H1 (cell line): ENCODE results near the gene KIF11.

Experiments
- BRCA1 ChIP-seq: IDR thresholded peaks from 2 replicates; pipeline ENCODE4 v1.6.1; 2012; ENCODE audit warnings: low read depth, low read length, improper control_type of control experiment
- EP300 ChIP-seq, 2 experiments: IDR thresholded peaks; 1 replicate in 1 of 2; 2 replicates in 1 of 2; pipeline ENCODE4 v1.6.1; 2011 to 2012; ENCODE audit warnings: low read depth in 2 of 2, low read length in 2 of 2, mild to moderate bottlenecking in 2 of 2, borderline replicate concordance in 1 of 2, inconsistent platforms in 1 of 2, moderate library complexity in 1 of 2
- EZH2 ChIP-seq: fragments of 200-600 bp; sonication (generic); IDR thresholded peaks from 2 replicates; pipeline ENCODE4 v1.7.1; 2012; ENCODE audit warnings: low read depth, mild to moderate bottlenecking, moderate library complexity, low read length, inconsistent platforms; ENCODE audit not compliant: severe bottlenecking
- MAFK ChIP-seq: IDR thresholded peaks from 2 replicates; pipeline ENCODE4 v1.6.1; 2012; ENCODE audit warnings: low read depth, mild to moderate bottlenecking, improper control_type of control experiment, low read length
- NANOG ChIP-seq: IDR thresholded peaks from 2 replicates; pipeline ENCODE4 v1.6.1; 2011; ENCODE audit warnings: low read length, low read depth, mild to moderate bottlenecking, inconsistent platforms; ENCODE audit not compliant: insufficient read depth, poor library complexity, severe bottlenecking
- RFX5 ChIP-seq: IDR thresholded peaks from 2 replicates; pipeline ENCODE4 v1.6.1; 2011; ENCODE audit warnings: low read depth, low read length, improper control_type of control experiment, borderline replicate concordance
- SUZ12 ChIP-seq: fragments of 200-600 bp; sonication (generic); IDR thresholded peaks from 2 replicates; pipeline ENCODE4 v1.6.1; 2012; ENCODE audit warnings: mild to moderate bottlenecking, inconsistent platforms, low read length, moderate library complexity, mixed read lengths
- TF ChIP-seq, protein P1 (sequence below), 3 experiments: IDR thresholded peaks; 1 replicate in 2 of 3; 2 replicates in 1 of 3; pipeline versions ENCODE4 v1.5.1 to v1.6.1; 2011; ENCODE audit warnings: low read length in 3 of 3, mild to moderate bottlenecking in 3 of 3, inconsistent platforms in 2 of 3, low read depth in 1 of 3, moderate library complexity in 1 of 3; ENCODE audit not compliant: insufficient read depth in 1 of 3; ENCODE audit errors: control extremely low read depth in 1 of 3

DNA sequence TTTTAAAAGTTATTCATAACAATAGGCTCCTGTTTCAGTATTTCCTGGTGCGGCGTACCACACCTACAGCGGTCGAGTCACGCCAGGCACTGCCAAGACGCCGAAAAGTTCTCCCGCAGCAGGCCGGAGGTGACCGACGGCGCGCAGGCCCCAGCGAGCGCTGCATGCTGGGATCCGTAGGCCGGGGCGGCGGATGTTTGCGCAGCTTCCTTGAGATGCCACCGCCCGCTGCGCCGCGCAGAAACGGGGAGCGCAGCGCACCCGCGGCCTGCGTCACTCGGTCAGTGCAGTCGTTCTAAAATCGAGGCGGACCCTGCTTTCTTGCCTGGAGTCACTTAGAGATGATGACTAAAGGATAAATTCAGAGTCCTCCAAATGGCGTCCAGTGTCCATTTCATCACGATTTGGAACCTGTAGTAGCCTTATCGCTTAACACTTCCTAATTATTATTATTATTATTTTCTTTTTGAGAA, 1.3 kb upstream of the KIF11 start:
- no peak for TF ChIP-seq BRCA1
- TF ChIP-seq RFX5 = no peak
- peak in 1 of 2 experiments; percentile 16; a peak in 1 of 3 replicates for TF ChIP-seq EP300 (IDR thresholded peaks at IDR 0.05; ENCODE audit: borderline replicate concordance in 1 of 2, low read depth in 2 of 2, low read length in 2 of 2)
- no peak for TF ChIP-seq NANOG
- no peak for TF ChIP-seq SUZ12
- no peak for TF ChIP-seq EZH2
- TF ChIP-seq, protein P1, sequence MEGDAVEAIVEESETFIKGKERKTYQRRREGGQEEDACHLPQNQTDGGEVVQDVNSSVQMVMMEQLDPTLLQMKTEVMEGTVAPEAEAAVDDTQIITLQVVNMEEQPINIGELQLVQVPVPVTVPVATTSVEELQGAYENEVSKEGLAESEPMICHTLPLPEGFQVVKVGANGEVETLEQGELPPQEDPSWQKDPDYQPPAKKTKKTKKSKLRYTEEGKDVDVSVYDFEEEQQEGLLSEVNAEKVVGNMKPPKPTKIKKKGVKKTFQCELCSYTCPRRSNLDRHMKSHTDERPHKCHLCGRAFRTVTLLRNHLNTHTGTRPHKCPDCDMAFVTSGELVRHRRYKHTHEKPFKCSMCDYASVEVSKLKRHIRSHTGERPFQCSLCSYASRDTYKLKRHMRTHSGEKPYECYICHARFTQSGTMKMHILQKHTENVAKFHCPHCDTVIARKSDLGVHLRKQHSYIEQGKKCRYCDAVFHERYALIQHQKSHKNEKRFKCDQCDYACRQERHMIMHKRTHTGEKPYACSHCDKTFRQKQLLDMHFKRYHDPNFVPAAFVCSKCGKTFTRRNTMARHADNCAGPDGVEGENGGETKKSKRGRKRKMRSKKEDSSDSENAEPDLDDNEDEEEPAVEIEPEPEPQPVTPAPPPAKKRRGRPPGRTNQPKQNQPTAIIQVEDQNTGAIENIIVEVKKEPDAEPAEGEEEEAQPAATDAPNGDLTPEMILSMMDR (IDR thresholded peaks at IDR 0.05; ENCODE audit: control extremely low read depth in 1 of 3, insufficient read depth in 1 of 3, low read depth in 1 of 3, low read length in 3 of 3) = no peak
- TF ChIP-seq MAFK = no peak
